ENCODE results near the gene SPATA18. TPM values are rescaled to one million over a fixed set of nuclear protein-coding genes. Genes with fewer than 3 reads are reported as not detected.

SPATA18 gene
- total and polyA plus RNA-seq, 2 of the 13 experiments (the other 11 are each of a cell fraction or from before 2014, with no cell fraction given) = 5.7 to 13.2 TPM

DNA sequence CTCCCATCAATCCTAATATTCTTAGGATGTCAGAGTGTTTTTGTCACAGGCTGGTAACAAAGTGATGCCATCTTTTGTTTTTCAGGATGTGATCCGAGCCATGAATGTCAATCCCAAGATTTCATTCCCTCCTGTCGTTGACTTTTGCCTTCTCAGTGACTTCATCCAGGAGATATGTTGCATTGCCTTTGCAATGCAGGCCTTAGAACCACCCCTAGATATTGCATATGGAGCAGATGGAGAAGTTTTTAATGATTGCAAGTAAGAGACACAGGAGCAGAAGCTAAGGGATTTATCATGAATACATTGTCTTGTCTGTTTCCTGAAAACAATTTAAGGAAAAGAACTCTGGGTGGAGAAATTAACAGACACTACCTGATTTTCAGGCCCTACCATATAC lies 28.6 kb downstream of the SPATA18 start (continued):
- TF ChIP-seq ZNF883 (CRISPR knock-in tag; IDR thresholded peaks at IDR 0.05; ENCODE audit: not compliant biosample characterization) = no peak
- no peak for TF ChIP-seq ARHGAP35 (CRISPR knock-in tag; IDR thresholded peaks at IDR 0.05; ENCODE audit: borderline replicate concordance)
- no peak for TF ChIP-seq ZBTB1 (CRISPR knock-in tag; IDR thresholded peaks at IDR 0.05; ENCODE audit: borderline replicate concordance)
- TF ChIP-seq, protein P1, sequence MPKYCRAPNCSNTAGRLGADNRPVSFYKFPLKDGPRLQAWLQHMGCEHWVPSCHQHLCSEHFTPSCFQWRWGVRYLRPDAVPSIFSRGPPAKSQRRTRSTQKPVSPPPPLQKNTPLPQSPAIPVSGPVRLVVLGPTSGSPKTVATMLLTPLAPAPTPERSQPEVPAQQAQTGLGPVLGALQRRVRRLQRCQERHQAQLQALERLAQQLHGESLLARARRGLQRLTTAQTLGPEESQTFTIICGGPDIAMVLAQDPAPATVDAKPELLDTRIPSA (CRISPR knock-in tag; IDR thresholded peaks at IDR 0.05; ENCODE audit: borderline replicate concordance) = no peak
- TF ChIP-seq, protein P2, sequence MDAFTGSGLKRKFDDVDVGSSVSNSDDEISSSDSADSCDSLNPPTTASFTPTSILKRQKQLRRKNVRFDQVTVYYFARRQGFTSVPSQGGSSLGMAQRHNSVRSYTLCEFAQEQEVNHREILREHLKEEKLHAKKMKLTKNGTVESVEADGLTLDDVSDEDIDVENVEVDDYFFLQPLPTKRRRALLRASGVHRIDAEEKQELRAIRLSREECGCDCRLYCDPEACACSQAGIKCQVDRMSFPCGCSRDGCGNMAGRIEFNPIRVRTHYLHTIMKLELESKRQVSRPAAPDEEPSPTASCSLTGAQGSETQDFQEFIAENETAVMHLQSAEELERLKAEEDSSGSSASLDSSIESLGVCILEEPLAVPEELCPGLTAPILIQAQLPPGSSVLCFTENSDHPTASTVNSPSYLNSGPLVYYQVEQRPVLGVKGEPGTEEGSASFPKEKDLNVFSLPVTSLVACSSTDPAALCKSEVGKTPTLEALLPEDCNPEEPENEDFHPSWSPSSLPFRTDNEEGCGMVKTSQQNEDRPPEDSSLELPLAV (CRISPR knock-in tag; conservative IDR thresholded peaks at IDR 0.05; ENCODE audit: low read depth) = no peak
- no peak for TF ChIP-seq KDM4B (CRISPR knock-in tag; IDR thresholded peaks at IDR 0.05)

DNA sequence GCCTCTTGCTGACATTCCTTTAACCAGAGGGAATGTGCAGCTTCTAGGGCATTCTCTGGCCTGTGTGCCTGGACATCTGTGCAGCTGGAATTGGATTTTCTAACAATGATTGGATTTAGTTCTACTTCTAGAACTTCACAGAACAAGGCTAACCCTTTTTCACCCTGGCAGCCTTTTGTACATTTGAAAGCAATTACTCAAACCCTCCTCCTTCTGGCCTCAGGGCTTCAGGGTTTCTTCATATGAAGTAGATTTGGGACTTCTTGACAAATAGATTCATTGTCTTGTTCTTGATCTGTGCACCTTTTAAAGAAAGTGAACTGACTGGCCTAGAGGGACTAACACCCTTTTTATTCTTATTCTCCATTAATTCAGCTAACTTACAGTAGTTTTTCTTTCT lies 30.1 kb downstream of the SPATA18 start:
- Histone ChIP-seq H3K4me3 (replicated peaks in 1 of 3; ENCODE audit: insufficient read depth in 1 of 3, low read depth in 2 of 3, low read length in 3 of 3) (no peak overlapping the region), H3K9ac (ENCODE audit: insufficient read depth, low read depth, low read length) (no peak overlapping the region), H3K27ac (ENCODE audit: extremely low read length, insufficient read depth, low read length) (no peak overlapping the region), H3K36me3 (replicated peaks in 1 of 2; ENCODE audit: control insufficient read depth in 1 of 2, insufficient read depth in 2 of 2, low read length in 2 of 2) (no peaks in the 10 kb centered on the region), H4K20me1 (ENCODE audit: insufficient read depth, low read length) (no peaks in the 10 kb centered on the region), H3K27me3 (ENCODE audit: control insufficient read depth in 1 of 2, insufficient read depth in 2 of 2, low read length in 2 of 2) (no peaks in the 10 kb centered on the region), H3K4me2 (ENCODE audit: low read depth, low read length) (no peak overlapping the region), H3K4me1 (ENCODE audit: insufficient read depth, low read length) (no peaks in the 10 kb centered on the region), H3K9me3 (ENCODE audit: low read length) (no peaks in the 10 kb centered on the region), H3K79me2 (ENCODE audit: insufficient read depth, low read length) (no peaks in the 10 kb centered on the region), H2AFZ (ENCODE audit: low read length) (no peak overlapping the region)
- ChIA-PET CTCF (ENCODE audit: low intra/inter-chr PET ratio, low total read pairs) (no interaction called here), POLR2A (no interaction called here)
- DNase-seq (ENCODE audit: low spot score) = no peak
- TF ChIP-seq, protein P3, sequence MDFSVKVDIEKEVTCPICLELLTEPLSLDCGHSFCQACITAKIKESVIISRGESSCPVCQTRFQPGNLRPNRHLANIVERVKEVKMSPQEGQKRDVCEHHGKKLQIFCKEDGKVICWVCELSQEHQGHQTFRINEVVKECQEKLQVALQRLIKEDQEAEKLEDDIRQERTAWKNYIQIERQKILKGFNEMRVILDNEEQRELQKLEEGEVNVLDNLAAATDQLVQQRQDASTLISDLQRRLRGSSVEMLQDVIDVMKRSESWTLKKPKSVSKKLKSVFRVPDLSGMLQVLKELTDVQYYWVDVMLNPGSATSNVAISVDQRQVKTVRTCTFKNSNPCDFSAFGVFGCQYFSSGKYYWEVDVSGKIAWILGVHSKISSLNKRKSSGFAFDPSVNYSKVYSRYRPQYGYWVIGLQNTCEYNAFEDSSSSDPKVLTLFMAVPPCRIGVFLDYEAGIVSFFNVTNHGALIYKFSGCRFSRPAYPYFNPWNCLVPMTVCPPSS (IDR thresholded peaks at IDR 0.05) = no peak
- TF ChIP-seq RFX3 (CRISPR knock-in tag; IDR thresholded peaks at IDR 0.05) (no peak), ZNF788 (CRISPR knock-in tag; IDR thresholded peaks at IDR 0.05; ENCODE audit: borderline replicate concordance) (no peak), ELF3 (CRISPR knock-in tag; IDR thresholded peaks at IDR 0.05) (no peak), IRX3 (CRISPR knock-in tag; IDR thresholded peaks at IDR 0.05; ENCODE audit: borderline replicate concordance, low read depth) (no peak), ZNF556 (CRISPR knock-in tag; IDR thresholded peaks at IDR 0.05; ENCODE audit: borderline replicate concordance) (no peak), ZNF256 (CRISPR knock-in tag; conservative IDR thresholded peaks at IDR 0.05) (no peak), RBFOX2 (IDR thresholded peaks at IDR 0.05; ENCODE audit: low read depth, low read length) (no peak)
- TF ChIP-seq, protein P4, sequence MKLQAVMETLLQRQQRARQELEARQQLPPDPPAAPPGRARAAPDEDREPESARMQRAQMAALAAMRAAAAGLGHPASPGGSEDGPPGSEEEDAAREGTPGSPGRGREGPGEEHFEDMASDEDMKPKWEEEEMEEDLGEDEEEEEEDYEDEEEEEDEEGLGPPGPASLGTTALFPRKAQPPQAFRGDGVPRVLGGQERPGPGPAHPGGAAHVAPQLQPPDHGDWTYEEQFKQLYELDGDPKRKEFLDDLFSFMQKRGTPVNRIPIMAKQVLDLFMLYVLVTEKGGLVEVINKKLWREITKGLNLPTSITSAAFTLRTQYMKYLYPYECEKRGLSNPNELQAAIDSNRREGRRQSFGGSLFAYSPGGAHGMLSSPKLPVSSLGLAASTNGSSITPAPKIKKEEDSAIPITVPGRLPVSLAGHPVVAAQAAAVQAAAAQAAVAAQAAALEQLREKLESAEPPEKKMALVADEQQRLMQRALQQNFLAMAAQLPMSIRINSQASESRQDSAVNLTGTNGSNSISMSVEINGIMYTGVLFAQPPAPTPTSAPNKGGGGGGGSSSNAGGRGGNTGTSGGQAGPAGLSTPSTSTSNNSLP (IDR thresholded peaks at IDR 0.05; ENCODE audit: low read depth, low read length) = no peak
- TF ChIP-seq, protein P5, sequence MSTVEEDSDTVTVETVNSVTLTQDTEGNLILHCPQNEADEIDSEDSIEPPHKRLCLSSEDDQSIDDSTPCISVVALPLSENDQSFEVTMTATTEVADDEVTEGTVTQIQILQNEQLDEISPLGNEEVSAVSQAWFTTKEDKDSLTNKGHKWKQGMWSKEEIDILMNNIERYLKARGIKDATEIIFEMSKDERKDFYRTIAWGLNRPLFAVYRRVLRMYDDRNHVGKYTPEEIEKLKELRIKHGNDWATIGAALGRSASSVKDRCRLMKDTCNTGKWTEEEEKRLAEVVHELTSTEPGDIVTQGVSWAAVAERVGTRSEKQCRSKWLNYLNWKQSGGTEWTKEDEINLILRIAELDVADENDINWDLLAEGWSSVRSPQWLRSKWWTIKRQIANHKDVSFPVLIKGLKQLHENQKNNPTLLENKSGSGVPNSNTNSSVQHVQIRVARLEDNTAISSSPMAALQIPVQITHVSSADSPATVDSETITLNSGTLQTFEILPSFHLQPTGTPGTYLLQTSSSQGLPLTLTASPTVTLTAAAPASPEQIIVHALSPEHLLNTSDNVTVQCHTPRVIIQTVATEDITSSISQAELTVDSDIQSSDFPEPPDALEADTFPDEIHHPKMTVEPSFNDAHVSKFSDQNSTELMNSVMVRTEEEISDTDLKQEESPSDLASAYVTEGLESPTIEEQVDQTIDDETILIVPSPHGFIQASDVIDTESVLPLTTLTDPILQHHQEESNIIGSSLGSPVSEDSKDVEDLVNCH (CRISPR knock-in tag; IDR thresholded peaks at IDR 0.05) = no peak
- no peak for FAIRE-seq
- ATAC-seq = no peak
- intact Hi-C loops (cut with micrococcal nuclease; ENCODE audit: unreplicated experiment) = no loop called here
- in situ Hi-C loops (cut with HindIII; ENCODE audit: extremely low pct_ligation_motif_present, low pct_unique_long_range_greater_than_20kb) = no loop called here
- BruUV-seq (replicated peaks) = no TSS peak

Measured in HepG2 (cell line).